Measurements from ENCODE around the gene HOXB9. TPM values are rescaled to one million over a fixed set of nuclear protein-coding genes. Genes with fewer than 3 reads are reported as not detected.
A peak's percentile ranks its signal among the peaks of the same experiment; 100 is the strongest.

Gene HOXB9
- total RNA-seq, 2 experiments from 2014 or later, result not detected

DNA sequence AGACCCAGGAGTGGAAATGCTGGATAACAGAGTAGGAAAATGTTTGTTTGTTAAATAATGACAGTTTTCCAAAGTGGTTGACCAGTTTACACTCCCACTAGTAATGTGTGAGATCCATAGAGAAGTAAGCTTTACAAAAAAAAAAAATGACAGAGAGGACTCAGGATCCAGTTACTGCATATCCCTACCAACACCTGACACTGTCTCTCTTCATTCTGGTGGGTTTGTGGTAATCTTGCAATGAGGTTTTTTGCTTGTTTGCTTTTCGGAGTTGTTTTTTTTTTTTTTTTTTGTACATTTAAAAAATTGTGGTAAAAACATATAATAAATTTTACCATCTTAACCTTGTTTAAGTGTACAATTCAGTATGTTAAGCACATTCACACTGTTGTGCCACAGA is 23.6 kb upstream of the HOXB9 start:
- Histone ChIP-seq H4K20me1 (ENCODE audit: insufficient read depth, low read length) (no peaks in the 10 kb centered on the region), H3K36me3 (ENCODE audit: insufficient read depth, low read length) (no peaks in the 10 kb centered on the region), H3K4me1 (ENCODE audit: insufficient read depth, low read length, poor library complexity, severe bottlenecking) (no peaks in the 10 kb centered on the region), H3K4me3 (ENCODE audit: low read depth, low read length, poor library complexity, severe bottlenecking) (no peak overlapping the region), H2AFZ (ENCODE audit: low read length) (no peak overlapping the region), H3K9me3 (ENCODE audit: low read length) (no peaks in the 10 kb centered on the region), H3K79me2 (ENCODE audit: insufficient read depth, low read depth, low read length) (no peaks in the 10 kb centered on the region), H3K9me2 (ENCODE audit: insufficient read depth, low read length) (no peaks in the 10 kb centered on the region), H3K4me2 (ENCODE audit: low read length) (no peak overlapping the region), H3K27ac (ENCODE audit: low read depth, low read length, poor library complexity, severe bottlenecking) (no peak overlapping the region)
- intact Hi-C loops (cut with micrococcal nuclease; ENCODE audit: unreplicated experiment), result no loop called here
- no peak for DNase-seq (ENCODE audit: low spot score)
- POLR2A ChIA-PET, result interaction anchor here (0.7 kb wide), 1 partner anchor 83 kb away, joined by 3 read pairs; no protein-coding TSS in a partner anchor
- no peak for TF ChIP-seq EZH2phosphoT487 (IDR thresholded peaks at IDR 0.05; ENCODE audit: borderline replicate concordance, low read depth, low read length)
- TF ChIP-seq, protein P1, sequence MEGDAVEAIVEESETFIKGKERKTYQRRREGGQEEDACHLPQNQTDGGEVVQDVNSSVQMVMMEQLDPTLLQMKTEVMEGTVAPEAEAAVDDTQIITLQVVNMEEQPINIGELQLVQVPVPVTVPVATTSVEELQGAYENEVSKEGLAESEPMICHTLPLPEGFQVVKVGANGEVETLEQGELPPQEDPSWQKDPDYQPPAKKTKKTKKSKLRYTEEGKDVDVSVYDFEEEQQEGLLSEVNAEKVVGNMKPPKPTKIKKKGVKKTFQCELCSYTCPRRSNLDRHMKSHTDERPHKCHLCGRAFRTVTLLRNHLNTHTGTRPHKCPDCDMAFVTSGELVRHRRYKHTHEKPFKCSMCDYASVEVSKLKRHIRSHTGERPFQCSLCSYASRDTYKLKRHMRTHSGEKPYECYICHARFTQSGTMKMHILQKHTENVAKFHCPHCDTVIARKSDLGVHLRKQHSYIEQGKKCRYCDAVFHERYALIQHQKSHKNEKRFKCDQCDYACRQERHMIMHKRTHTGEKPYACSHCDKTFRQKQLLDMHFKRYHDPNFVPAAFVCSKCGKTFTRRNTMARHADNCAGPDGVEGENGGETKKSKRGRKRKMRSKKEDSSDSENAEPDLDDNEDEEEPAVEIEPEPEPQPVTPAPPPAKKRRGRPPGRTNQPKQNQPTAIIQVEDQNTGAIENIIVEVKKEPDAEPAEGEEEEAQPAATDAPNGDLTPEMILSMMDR (conservative IDR thresholded peaks at IDR 0.05; ENCODE audit: low read length), result no peak
- no TSS peak for BruUV-seq (replicated peaks)
- CTCF ChIA-PET (ENCODE audit: unreplicated experiment), result no interaction called here

DNA sequence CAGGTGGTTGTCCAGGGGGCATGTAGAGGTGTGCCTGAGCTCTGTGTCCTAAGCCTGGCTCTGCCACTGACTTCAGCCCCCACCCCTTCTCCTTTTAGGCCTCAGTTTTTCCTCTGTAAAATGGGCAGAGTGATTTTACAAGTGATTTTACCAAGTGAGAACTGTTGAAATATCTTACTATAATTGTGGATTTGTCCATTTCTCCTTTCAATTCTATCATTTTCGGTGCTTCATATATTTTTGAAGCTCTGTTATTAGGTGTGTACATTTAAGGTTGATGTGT is 21.7 kb upstream of the HOXB9 start:
- no peak overlapping the region for H2AFZ ChIP-seq (ENCODE audit: low read length)
- H3K4me3 ChIP-seq (ENCODE audit: low read depth, low read length, poor library complexity, severe bottlenecking), result no peak overlapping the region

More for the DNA sequence above, 21.7 kb upstream of the HOXB9 start:
- H3K9me2 ChIP-seq (ENCODE audit: insufficient read depth, low read length), result no peaks in the 10 kb centered on the region
- TF ChIP-seq, protein P1 (conservative IDR thresholded peaks at IDR 0.05; ENCODE audit: low read length), result no peak
- no peak for TF ChIP-seq EZH2phosphoT487 (IDR thresholded peaks at IDR 0.05; ENCODE audit: borderline replicate concordance, low read depth, low read length)
- H3K79me2 ChIP-seq (ENCODE audit: insufficient read depth, low read depth, low read length), result no peaks in the 10 kb centered on the region
- H3K9me3 ChIP-seq (ENCODE audit: low read length), result no peaks in the 10 kb centered on the region
- no peak overlapping the region for H3K27ac ChIP-seq (ENCODE audit: low read depth, low read length, poor library complexity, severe bottlenecking)
- intact Hi-C loops (cut with micrococcal nuclease; ENCODE audit: unreplicated experiment), result no loop called here
- CTCF ChIA-PET (ENCODE audit: unreplicated experiment), result no interaction called here
- no peaks in the 10 kb centered on the region for H4K20me1 ChIP-seq (ENCODE audit: insufficient read depth, low read length)
- BruUV-seq (replicated peaks), result no TSS peak
- DNase-seq (ENCODE audit: low spot score), result no peak
- H3K36me3 ChIP-seq (ENCODE audit: insufficient read depth, low read length), result no peaks in the 10 kb centered on the region
- POLR2A ChIA-PET, result no interaction called here
- H3K4me2 ChIP-seq (ENCODE audit: low read length), result peak overlapping the region; percentile 51; the same call in 1 of the 2 replicates
- no peaks in the 10 kb centered on the region for H3K4me1 ChIP-seq (ENCODE audit: insufficient read depth, low read length, poor library complexity, severe bottlenecking)
